ENCODE measurements around the gene POLR2E. TPM values are rescaled to one million over a fixed set of nuclear protein-coding genes. Genes with fewer than 3 reads are reported as not detected.

Gene POLR2E
- polyA plus RNA-seq, 3 donors: 183 to 222 (median 195) TPM

DNA sequence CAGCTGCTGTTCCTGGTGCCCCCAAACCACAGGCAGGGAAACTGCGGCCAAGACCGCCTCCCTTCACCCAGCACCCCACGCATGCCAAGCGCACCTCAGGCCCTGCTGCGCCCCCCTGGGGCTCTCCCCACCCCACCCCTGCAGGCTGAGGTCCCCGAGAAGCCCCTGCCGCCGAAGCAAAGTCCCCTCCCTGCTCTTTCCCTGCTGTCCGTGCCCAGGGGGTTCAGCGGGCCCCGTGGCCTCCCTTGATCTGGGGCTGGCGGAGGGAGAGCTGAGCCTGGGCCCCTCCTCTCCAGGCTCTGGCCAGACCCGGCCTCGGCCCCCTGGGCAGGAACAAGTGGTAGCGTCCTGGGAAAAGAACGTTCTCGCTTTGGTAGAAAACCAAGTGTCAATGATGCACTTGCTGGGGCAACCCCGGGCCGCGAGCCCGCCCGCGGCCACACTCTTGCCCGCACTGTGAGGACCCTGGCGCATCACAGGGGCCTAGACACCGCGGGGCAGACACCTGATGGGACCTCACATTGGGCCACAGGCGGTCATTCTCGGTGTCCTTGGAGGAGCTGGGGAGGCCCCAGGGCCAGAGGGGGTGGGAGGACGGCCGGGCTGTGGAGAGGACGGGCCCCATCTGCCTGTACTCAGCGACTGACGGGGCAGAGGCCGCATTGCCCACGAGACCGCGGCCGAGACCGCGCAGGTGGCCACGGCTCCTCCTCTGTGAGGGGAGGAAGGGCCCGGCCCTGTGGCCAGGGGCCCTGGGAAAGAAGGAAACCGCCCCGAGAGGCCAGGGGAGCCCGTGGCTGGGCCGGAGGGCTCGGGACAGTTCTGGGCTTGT, 37.6 kb upstream of the POLR2E start:
- peak; percentile 21 to 43 (median 41) for DNase-seq

More for the DNA sequence above, 37.6 kb upstream of the POLR2E start:
- Histone ChIP-seq H3K9me3 (replicated peaks in 1 of 2; ENCODE audit: control insufficient read depth in 1 of 2, insufficient read depth in 1 of 2, low read length in 2 of 2) (peaks cover 0 to 4% of the 10 kb centered on the region in 2 donors), H3K9ac (ENCODE audit: insufficient read depth, low read length, poor library complexity, severe bottlenecking) (peak overlapping the region; percentile 84), H3K4me1 (ENCODE audit: control insufficient read depth in 1 of 2, insufficient read depth in 2 of 2, low read length in 2 of 2) (peaks cover 38 to 44% of the 10 kb centered on the region in 2 donors), H3K79me2 (ENCODE audit: insufficient read depth, low read length) (peaks cover 80% of the 10 kb centered on the region), H2AFZ (ENCODE audit: insufficient read depth, low read depth, low read length, poor library complexity, severe bottlenecking) (peak overlapping the region; percentile 57), H3K4me2 (replicated peaks; ENCODE audit: extremely low read depth, low read length, poor library complexity, severe bottlenecking) (peak overlapping the region; percentile 82), H3K27ac (ENCODE audit: low read depth in 1 of 2, low read length in 2 of 2) (peak overlapping the region; percentile 87 to 91), H3K27me3 (ENCODE audit: control insufficient read depth in 2 of 2, insufficient read depth in 2 of 2, low read length in 2 of 2) (no peaks in the 10 kb centered on the region), H3K36me3 (replicated peaks in 1 of 2; ENCODE audit: control insufficient read depth in 1 of 2, insufficient read depth in 2 of 2, low read length in 2 of 2) (peaks cover 30 to 46% of the 10 kb centered on the region in 2 donors), H4K20me1 (ENCODE audit: insufficient read depth, low read length) (peaks cover 83% of the 10 kb centered on the region), H3K4me3 (replicated peaks in 1 of 3; ENCODE audit: low read depth in 2 of 3, low read length in 3 of 3) (peak overlapping the region; percentile 12 to 82 (median 64))
- Mint-ChIP-seq H3K36me3 (peaks cover 25 to 53% of the 10 kb centered on the region in 2 donors), H3K4me3 (peak overlapping the region; percentile 82 to 89), H3K27ac (peak overlapping the region; percentile 89 to 95 (median 91)), H3K27me3 (ENCODE audit: low read depth in 3 of 3) (peaks cover 0 to 5% (median 0%) of the 10 kb centered on the region in 3 donors), H3K4me1 (peaks cover 39% of the 10 kb centered on the region), H3K9me3 (peaks cover 0 to 5% (median 2%) of the 10 kb centered on the region in 7 donors)
- 3% methylated on average over 37 of the region's 48 CpGs for WGBS (ENCODE audit: insufficient coverage)
- TF ChIP-seq, protein P1, sequence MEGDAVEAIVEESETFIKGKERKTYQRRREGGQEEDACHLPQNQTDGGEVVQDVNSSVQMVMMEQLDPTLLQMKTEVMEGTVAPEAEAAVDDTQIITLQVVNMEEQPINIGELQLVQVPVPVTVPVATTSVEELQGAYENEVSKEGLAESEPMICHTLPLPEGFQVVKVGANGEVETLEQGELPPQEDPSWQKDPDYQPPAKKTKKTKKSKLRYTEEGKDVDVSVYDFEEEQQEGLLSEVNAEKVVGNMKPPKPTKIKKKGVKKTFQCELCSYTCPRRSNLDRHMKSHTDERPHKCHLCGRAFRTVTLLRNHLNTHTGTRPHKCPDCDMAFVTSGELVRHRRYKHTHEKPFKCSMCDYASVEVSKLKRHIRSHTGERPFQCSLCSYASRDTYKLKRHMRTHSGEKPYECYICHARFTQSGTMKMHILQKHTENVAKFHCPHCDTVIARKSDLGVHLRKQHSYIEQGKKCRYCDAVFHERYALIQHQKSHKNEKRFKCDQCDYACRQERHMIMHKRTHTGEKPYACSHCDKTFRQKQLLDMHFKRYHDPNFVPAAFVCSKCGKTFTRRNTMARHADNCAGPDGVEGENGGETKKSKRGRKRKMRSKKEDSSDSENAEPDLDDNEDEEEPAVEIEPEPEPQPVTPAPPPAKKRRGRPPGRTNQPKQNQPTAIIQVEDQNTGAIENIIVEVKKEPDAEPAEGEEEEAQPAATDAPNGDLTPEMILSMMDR (IDR thresholded peaks at IDR 0.05): no peak
- intact Hi-C loops (cut with micrococcal nuclease): loop anchor here in 1 of 2 donors (5.0 kb wide), 1 partner anchor 40 kb away; the partner anchor contains the start of gene SBNO2
